ENCODE measurements around the gene KDM4C.

Gene KDM4C

GRCh38 chr9:7083192-7083591, 325.4 kb downstream of the KDM4C start:
- no peak for TF ChIP-seq CTCF (IDR thresholded peaks at IDR 0.05; ENCODE audit: extremely low read depth, missing control alignments)
- no peak for DNase-seq (ENCODE audit: low spot score)

- TF ChIP-seq CTCF (IDR thresholded peaks at IDR 0.05; ENCODE audit: extremely low read depth, missing control alignments): no peak
- no peak for DNase-seq (ENCODE audit: low spot score)
These were observed 327.6 kb downstream of the KDM4C start for GRCh38 chr9:7085357-7085756.

GRCh38 chr9:7086389-7086788, 328.6 kb downstream of the KDM4C start:
- TF ChIP-seq CTCF (IDR thresholded peaks at IDR 0.05; ENCODE audit: extremely low read depth, missing control alignments): no peak
- no peak for DNase-seq (ENCODE audit: low spot score)

- no peak for DNase-seq (ENCODE audit: low spot score)
- no peak for TF ChIP-seq CTCF (IDR thresholded peaks at IDR 0.05; ENCODE audit: extremely low read depth, missing control alignments)
These were observed 330.8 kb downstream of the KDM4C start for GRCh38 chr9:7088611-7089010.

GRCh38 chr9:7089406-7090193, 331.8 kb downstream of the KDM4C start:
- no peak for DNase-seq (ENCODE audit: low spot score)
- TF ChIP-seq CTCF (IDR thresholded peaks at IDR 0.05; ENCODE audit: extremely low read depth, missing control alignments): no peak

- no peak for DNase-seq (ENCODE audit: low spot score)
- no peak for TF ChIP-seq CTCF (IDR thresholded peaks at IDR 0.05; ENCODE audit: extremely low read depth, missing control alignments)
These were observed 335.3 kb downstream of the KDM4C start for GRCh38 chr9:7093040-7093439.

GRCh38 chr9:7094052-7094451, 336.3 kb downstream of the KDM4C start:
- no peak for TF ChIP-seq CTCF (IDR thresholded peaks at IDR 0.05; ENCODE audit: extremely low read depth, missing control alignments)
- DNase-seq (ENCODE audit: low spot score): no peak

Data from GM20000 (cell line).